T-helper 2 cell treated with Interferon-gamma antibody and Interleukin-4, amounts not matched to agents 5 μg/mL and 100 μg/mL, for 36 hours (primary cell): Measurements from ENCODE around the gene KCNG4.
A peak's percentile ranks its signal among the peaks of the same experiment; 100 is the strongest.

Experiments
- DNase-seq: peaks from one replicate; pipeline ENCODE4 v3.0.0; 2021; ENCODE audit warnings: low spot score
- H3K27ac Mint-ChIP-seq: one replicate; pipeline ENCODE4 v1.8.0; 2021; ENCODE audit warnings: mild to moderate bottlenecking, mixed read lengths
- H3K27me3 Mint-ChIP-seq: one replicate; pipeline ENCODE4 v1.8.0; 2021; ENCODE audit warnings: low read depth, mixed read lengths
- H3K36me3 Mint-ChIP-seq: one replicate; pipeline ENCODE4 v1.8.0; 2021; ENCODE audit warnings: low read depth, mixed read lengths
- H3K4me1 Mint-ChIP-seq: one replicate; pipeline ENCODE4 v1.8.0; 2021; ENCODE audit warnings: low read depth, mixed read lengths
- H3K4me3 Mint-ChIP-seq: one replicate; pipeline ENCODE4 v1.8.0; 2022; ENCODE audit warnings: mild to moderate bottlenecking, moderate library complexity, mixed read lengths
- H3K9me3 Mint-ChIP-seq: one replicate; pipeline ENCODE4 v1.8.0; 2021; ENCODE audit warnings: mixed read lengths

The KCNG4 gene

DNA sequence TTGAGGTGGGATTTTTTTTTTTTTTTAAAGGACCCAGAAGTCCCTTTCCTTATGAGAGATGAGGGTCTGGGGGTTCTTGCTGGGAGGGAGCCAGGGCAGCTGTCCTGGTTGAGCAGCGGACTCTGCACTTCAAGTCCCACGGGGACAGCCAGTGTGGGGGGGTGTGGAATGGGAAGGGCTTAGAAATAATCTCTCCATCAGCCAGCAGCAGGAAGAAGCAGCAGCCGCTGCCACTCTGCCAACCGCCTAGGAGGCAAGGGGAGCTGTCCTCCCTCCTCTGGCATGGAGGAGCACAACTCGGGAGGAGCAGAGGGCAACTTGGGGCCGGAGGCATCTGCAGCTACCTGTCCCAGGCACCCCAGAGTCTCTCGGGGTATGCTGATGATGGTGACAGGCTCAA is at the start of gene KCNG4:
Gene KCNG4, minus strand, starts transcription at position 104 of the 400 bp plus-strand sequence. CDS start 2,527 bp downstream, outside the sequence.
- Mint-ChIP-seq H3K4me1 (no peaks in the 10 kb centered on the region), H3K27ac (no peak within 1 kb of the TSS), H3K36me3 (no peaks in the 10 kb centered on the region), H3K4me3 (no peak within 1 kb of the TSS), H3K9me3 (no peaks in the 10 kb centered on the region), H3K27me3 (peaks cover 23% of the 10 kb centered on the region)
- DNase-seq = no peak

DNA sequence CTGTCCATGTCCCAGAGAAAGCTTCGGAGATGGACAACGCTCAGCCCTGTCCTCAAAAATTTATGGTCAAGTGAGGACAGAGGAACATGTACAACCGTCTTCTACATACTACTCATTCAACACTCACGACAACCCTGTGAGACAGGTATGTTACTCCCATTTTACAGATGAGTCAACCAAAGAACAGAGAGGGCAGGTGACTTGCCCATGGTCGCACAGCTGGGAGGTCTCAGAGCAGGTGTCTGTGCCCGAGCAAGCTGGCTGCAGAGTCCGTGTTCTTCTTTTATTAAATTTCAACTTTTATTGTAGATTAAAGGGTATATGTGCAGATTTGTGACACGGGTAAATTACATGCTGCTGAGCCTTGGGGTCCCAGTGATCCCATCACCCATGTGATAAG is 49.1 kb upstream of the KCNG4 start:
- Mint-ChIP-seq H3K27ac (no peak overlapping the region), H3K9me3 (no peaks in the 10 kb centered on the region), H3K4me1 (no peaks in the 10 kb centered on the region), H3K36me3 (no peaks in the 10 kb centered on the region), H3K27me3 (peaks cover 24% of the 10 kb centered on the region), H3K4me3 (no peak overlapping the region)
- DNase-seq = no peak

DNA sequence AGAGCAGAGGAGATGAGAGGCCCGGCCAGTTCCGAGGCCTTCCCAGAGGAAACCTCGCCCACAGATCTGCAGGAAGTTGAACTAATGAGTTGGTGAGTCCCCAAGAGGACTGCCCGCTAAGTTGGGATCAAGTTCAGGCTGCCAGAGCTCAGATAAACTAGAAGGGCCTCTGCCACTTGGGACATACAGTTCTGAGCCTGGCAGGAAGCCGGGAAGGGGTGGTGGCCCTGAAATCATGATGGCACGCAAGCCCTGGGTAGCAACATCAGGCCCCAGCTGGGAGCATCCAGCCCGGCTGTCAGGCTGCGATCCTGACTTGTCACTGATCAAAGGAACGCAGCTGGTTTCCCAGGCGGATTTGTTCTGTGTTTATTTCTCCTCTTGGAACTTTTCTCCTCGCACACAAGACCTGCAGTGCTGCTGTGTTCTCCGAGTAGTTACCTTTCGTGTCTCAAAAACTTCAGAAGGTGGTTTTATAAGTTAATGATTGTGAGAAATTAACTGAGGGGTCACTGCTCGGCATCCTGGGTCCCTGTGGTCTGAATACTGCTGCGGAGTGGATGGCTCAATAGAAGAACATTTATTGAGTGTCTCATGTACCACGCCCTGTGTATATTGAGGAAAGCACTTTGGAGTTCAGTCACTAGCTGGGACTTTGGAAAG is 46.9 kb upstream of the KCNG4 start:
- Mint-ChIP-seq H3K9me3 (no peaks in the 10 kb centered on the region), H3K4me3 (no peak overlapping the region), H3K27ac (no peak overlapping the region), H3K36me3 (no peaks in the 10 kb centered on the region), H3K27me3 (peaks cover 15% of the 10 kb centered on the region), H3K4me1 (no peaks in the 10 kb centered on the region)
- no peak for DNase-seq

DNA sequence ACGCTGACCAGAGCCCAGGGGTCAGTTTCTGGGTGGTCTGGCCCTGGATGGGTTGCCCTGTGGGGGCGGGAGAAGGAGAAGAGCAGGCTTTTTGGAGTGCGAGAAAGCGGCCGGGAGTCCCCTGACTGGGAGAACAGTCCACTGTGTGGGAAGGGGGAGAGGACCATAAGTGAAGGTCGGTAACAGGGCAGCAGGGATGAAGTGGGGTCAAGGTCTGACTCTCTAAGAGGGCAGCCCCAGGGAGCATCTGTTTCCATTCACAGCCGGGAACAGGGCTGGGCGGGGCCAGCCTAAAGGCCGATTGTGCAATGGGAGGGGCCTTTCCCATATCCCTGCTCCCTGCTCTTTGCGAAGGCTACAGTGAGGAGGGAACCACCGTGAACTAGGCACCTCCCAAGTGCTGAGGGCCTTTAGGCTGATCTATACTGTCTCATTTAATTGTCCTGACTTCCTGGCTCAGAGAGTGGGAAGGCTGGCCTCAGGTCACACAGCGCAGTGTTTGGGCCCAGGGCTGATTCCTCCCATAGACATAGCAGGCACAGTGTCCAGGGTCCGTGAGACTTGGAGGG is 44.4 kb upstream of the KCNG4 start:
- no peaks in the 10 kb centered on the region for H3K36me3 Mint-ChIP-seq
- H3K27me3 Mint-ChIP-seq = peaks cover 11% of the 10 kb centered on the region

GRCh38 chr16:84283314-84284153 is 43.7 kb upstream of the KCNG4 start:
- H3K4me3 Mint-ChIP-seq = no peak overlapping the region
- H3K4me1 Mint-ChIP-seq = no peaks in the 10 kb centered on the region

More for the DNA sequence above, 44.4 kb upstream of the KCNG4 start:
- no peak overlapping the region for H3K27ac Mint-ChIP-seq
- no peak overlapping the region for H3K4me3 Mint-ChIP-seq
- no peaks in the 10 kb centered on the region for H3K4me1 Mint-ChIP-seq
- no peaks in the 10 kb centered on the region for H3K9me3 Mint-ChIP-seq
- DNase-seq = no peak

GRCh38 chr16:84282533-84282932 is 42.7 kb upstream of the KCNG4 start:
- Mint-ChIP-seq H3K36me3 (no peaks in the 10 kb centered on the region), H3K27me3 (peaks cover under 1% of the 10 kb centered on the region), H3K4me1 (no peaks in the 10 kb centered on the region), H3K27ac (no peak overlapping the region), H3K9me3 (no peaks in the 10 kb centered on the region), H3K4me3 (no peak overlapping the region)
- DNase-seq = no peak

More at GRCh38 chr16:84283314-84284153, 43.7 kb upstream of the KCNG4 start:
- Mint-ChIP-seq H3K27ac (no peak overlapping the region), H3K27me3 (peaks cover 10% of the 10 kb centered on the region), H3K36me3 (no peaks in the 10 kb centered on the region), H3K9me3 (no peaks in the 10 kb centered on the region)
- DNase-seq = no peak

- Mint-ChIP-seq H3K27ac (no peak overlapping the region), H3K4me1 (no peaks in the 10 kb centered on the region), H3K36me3 (no peaks in the 10 kb centered on the region), H3K27me3 (no peaks in the 10 kb centered on the region), H3K4me3 (no peak overlapping the region), H3K9me3 (no peaks in the 10 kb centered on the region)
- DNase-seq = no peak
These were observed 41.3 kb upstream of the KCNG4 start for GRCh38 chr16:84281074-84281473.

- no peaks in the 10 kb centered on the region for H3K4me1 Mint-ChIP-seq
- H3K27me3 Mint-ChIP-seq = no peaks in the 10 kb centered on the region
- no peak overlapping the region for H3K27ac Mint-ChIP-seq
- H3K36me3 Mint-ChIP-seq = no peaks in the 10 kb centered on the region
- H3K4me3 Mint-ChIP-seq = no peak overlapping the region
- no peaks in the 10 kb centered on the region for H3K9me3 Mint-ChIP-seq
- DNase-seq = no peak
These were observed 40.1 kb upstream of the KCNG4 start for GRCh38 chr16:84279881-84280280.

DNA sequence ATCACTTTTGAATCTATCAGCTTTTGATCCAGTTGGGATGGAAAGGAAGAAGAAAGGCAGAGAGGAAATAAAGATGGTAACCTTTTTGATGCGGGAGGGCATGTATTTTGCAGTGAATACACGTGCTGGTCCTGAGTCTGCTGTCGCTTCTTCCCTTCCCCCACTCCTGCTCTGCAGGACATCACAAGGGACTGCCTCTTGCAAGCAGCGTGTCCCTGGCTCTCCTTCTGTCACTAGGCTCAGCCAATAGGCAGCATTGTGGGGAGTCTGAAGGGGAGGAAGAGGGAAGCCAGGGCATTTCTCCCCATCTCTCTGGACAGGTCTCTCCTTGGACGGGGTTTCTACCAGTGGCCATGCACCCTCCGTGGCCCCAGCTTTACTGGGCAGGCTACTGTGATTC is 39.2 kb upstream of the KCNG4 start:
- H3K36me3 Mint-ChIP-seq = no peaks in the 10 kb centered on the region
- no peak for DNase-seq

GRCh38 chr16:84278333-84278732 is 38.5 kb upstream of the KCNG4 start:
- H3K4me3 Mint-ChIP-seq = no peak overlapping the region
- H3K9me3 Mint-ChIP-seq = no peaks in the 10 kb centered on the region
- DNase-seq = no peak
- H3K27ac Mint-ChIP-seq = no peak overlapping the region
- H3K27me3 Mint-ChIP-seq = no peaks in the 10 kb centered on the region
- no peaks in the 10 kb centered on the region for H3K36me3 Mint-ChIP-seq
- H3K4me1 Mint-ChIP-seq = no peaks in the 10 kb centered on the region

More for the DNA sequence above, 39.2 kb upstream of the KCNG4 start:
- Mint-ChIP-seq H3K9me3 (no peaks in the 10 kb centered on the region), H3K27ac (no peak overlapping the region), H3K4me3 (no peak overlapping the region), H3K4me1 (no peaks in the 10 kb centered on the region), H3K27me3 (no peaks in the 10 kb centered on the region)

- Mint-ChIP-seq H3K4me3 (no peak overlapping the region), H3K9me3 (no peaks in the 10 kb centered on the region), H3K27me3 (no peaks in the 10 kb centered on the region), H3K4me1 (no peaks in the 10 kb centered on the region), H3K36me3 (no peaks in the 10 kb centered on the region), H3K27ac (no peak overlapping the region)
- DNase-seq = peak; percentile 58
These were observed 37.5 kb upstream of the KCNG4 start for GRCh38 chr16:84277244-84277823.

DNA sequence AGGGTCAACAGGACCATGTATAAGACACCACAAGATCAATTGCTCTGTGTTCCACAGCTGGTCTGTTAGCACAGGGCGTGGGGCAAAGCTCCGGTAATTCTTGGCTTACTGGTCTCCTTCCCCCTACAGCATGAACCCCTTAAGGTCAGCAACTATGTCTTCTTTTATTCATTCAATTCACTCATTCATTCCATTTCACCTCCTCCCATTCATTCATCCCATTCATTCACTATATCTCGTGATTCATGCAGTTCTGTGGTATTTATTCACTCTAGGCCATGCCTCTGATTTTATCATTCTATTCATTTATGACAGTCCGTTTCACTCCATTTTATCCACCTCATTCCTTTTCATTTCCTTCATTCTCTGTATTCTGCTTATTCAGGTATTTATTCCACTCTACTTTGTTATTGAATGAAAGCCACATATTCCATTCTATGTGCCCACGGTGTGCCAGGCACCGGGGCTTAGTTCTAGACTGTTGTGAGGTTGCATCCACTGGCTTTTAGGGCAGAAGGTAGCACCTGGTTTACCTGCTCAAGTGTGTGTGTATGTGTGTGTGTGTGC is 35.9 kb upstream of the KCNG4 start:
- no peak overlapping the region for H3K27ac Mint-ChIP-seq
- H3K9me3 Mint-ChIP-seq = no peaks in the 10 kb centered on the region
- DNase-seq = no peak
- no peak overlapping the region for H3K4me3 Mint-ChIP-seq
- H3K27me3 Mint-ChIP-seq = no peaks in the 10 kb centered on the region
- H3K36me3 Mint-ChIP-seq = no peaks in the 10 kb centered on the region
- H3K4me1 Mint-ChIP-seq = no peaks in the 10 kb centered on the region

GRCh38 chr16:84274515-84274914 is 34.7 kb upstream of the KCNG4 start:
- Mint-ChIP-seq H3K4me1 (no peaks in the 10 kb centered on the region), H3K36me3 (no peaks in the 10 kb centered on the region), H3K27me3 (no peaks in the 10 kb centered on the region), H3K9me3 (no peaks in the 10 kb centered on the region), H3K4me3 (no peak overlapping the region), H3K27ac (no peak overlapping the region)
- no peak for DNase-seq
